NCI-H82 treated with DMSO at 0.1 percent for 48 hours (cell line): ENCODE data around the gene SUMO4.

Source experiments
- DNase-seq: peaks from one replicate; lab custom pipeline; 2025; ENCODE audit not compliant: unreplicated experiment; lab: John Stamatoyannopoulos, UW

Gene SUMO4

GRCh38 chr6:149400050-149400449, at the start of gene SUMO4:
Gene SUMO4 (plus strand): TSS chr6:149400262. CDS start chr6:149400392, 130 bp downstream.
- no peak for DNase-seq

- DNase-seq: no peak
Observed at GRCh38 chr6:149354009-149354408, 46.1 kb upstream of the SUMO4 start.

GRCh38 chr6:149356081-149356750, 43.8 kb upstream of the SUMO4 start:
- no peak for DNase-seq

GRCh38 chr6:149357726-149358538, 42.1 kb upstream of the SUMO4 start:
- DNase-seq: no peak

GRCh38 chr6:149359440-149359839, 40.6 kb upstream of the SUMO4 start:
- DNase-seq: no peak

GRCh38 chr6:149360536-149360935, 39.5 kb upstream of the SUMO4 start:
- DNase-seq: no peak

GRCh38 chr6:149362289-149362688, 37.8 kb upstream of the SUMO4 start:
- no peak for DNase-seq

GRCh38 chr6:149363154-149363553, 36.9 kb upstream of the SUMO4 start:
- no peak for DNase-seq

GRCh38 chr6:149364557-149364956, 35.5 kb upstream of the SUMO4 start:
- no peak for DNase-seq

- DNase-seq: no peak
Observed at GRCh38 chr6:149365197-149365596, 34.9 kb upstream of the SUMO4 start.

- no peak for DNase-seq
Observed at GRCh38 chr6:149366267-149366921, 33.7 kb upstream of the SUMO4 start.

GRCh38 chr6:149368065-149368464, 32.0 kb upstream of the SUMO4 start:
- DNase-seq: no peak

- DNase-seq: no peak
Observed at GRCh38 chr6:149371154-149371553, 28.9 kb upstream of the SUMO4 start.

- no peak for DNase-seq
Observed at GRCh38 chr6:149372062-149372461, 28.0 kb upstream of the SUMO4 start.

- no peak for DNase-seq
Observed at GRCh38 chr6:149373511-149373910, 26.6 kb upstream of the SUMO4 start.

- DNase-seq: no peak
Observed at GRCh38 chr6:149379977-149380376, 20.1 kb upstream of the SUMO4 start.

- DNase-seq: no peak
Observed at GRCh38 chr6:149380523-149380922, 19.5 kb upstream of the SUMO4 start.

GRCh38 chr6:149383371-149383770, 16.7 kb upstream of the SUMO4 start:
- no peak for DNase-seq

GRCh38 chr6:149384464-149384863, 15.6 kb upstream of the SUMO4 start:
- no peak for DNase-seq

- DNase-seq: no peak
Observed at GRCh38 chr6:149385998-149386646, 13.9 kb upstream of the SUMO4 start.

- DNase-seq: no peak
Observed at GRCh38 chr6:149387779-149388512, 12.1 kb upstream of the SUMO4 start.
